ENCODE data around the gene PPP1R9A.
"Not testable (repeated sequence)": the region's sequence is repeated elsewhere in the genome, so short reads cannot be mapped to it uniquely, and the experiment has no call there.

DNA sequence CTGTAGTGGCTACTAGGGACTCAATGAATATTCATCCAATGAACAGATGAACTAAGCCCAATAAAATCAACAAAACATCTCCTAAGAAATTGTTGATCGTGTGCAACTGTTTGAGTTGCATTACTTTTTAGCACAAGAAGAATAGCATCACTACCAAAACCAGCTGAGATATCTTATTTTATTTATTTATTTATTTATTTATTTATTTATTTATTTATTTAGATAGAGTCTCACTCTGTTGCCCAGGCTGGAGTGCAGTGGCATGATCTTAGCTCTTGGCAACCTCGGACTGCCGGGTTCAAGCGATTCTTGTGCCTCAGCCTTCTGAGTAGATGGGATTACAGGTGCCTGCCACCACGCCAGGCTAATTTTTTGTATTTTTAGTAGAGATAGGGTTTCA lies 92.2 kb downstream of the PPP1R9A start:
- TF ChIP-seq POLR2AphosphoS5 (IDR thresholded peaks at IDR 0.05; ENCODE audit: insufficient read depth in 1 of 2, low read depth in 1 of 2): not testable (repeated sequence)
- TF ChIP-seq, protein P1, sequence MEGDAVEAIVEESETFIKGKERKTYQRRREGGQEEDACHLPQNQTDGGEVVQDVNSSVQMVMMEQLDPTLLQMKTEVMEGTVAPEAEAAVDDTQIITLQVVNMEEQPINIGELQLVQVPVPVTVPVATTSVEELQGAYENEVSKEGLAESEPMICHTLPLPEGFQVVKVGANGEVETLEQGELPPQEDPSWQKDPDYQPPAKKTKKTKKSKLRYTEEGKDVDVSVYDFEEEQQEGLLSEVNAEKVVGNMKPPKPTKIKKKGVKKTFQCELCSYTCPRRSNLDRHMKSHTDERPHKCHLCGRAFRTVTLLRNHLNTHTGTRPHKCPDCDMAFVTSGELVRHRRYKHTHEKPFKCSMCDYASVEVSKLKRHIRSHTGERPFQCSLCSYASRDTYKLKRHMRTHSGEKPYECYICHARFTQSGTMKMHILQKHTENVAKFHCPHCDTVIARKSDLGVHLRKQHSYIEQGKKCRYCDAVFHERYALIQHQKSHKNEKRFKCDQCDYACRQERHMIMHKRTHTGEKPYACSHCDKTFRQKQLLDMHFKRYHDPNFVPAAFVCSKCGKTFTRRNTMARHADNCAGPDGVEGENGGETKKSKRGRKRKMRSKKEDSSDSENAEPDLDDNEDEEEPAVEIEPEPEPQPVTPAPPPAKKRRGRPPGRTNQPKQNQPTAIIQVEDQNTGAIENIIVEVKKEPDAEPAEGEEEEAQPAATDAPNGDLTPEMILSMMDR (IDR thresholded peaks at IDR 0.05): not testable (repeated sequence)
